ENCODE results near the gene IFIT1B. TPM values are rescaled to one million over a fixed set of nuclear protein-coding genes. Genes with fewer than 3 reads are reported as not detected.

IFIT1B gene
- polyA plus RNA-seq, 3 donors, result not detected

GRCh38 chr10:89369156-89370105 is 8.4 kb upstream of the IFIT1B start:
- TF ChIP-seq, protein P1, sequence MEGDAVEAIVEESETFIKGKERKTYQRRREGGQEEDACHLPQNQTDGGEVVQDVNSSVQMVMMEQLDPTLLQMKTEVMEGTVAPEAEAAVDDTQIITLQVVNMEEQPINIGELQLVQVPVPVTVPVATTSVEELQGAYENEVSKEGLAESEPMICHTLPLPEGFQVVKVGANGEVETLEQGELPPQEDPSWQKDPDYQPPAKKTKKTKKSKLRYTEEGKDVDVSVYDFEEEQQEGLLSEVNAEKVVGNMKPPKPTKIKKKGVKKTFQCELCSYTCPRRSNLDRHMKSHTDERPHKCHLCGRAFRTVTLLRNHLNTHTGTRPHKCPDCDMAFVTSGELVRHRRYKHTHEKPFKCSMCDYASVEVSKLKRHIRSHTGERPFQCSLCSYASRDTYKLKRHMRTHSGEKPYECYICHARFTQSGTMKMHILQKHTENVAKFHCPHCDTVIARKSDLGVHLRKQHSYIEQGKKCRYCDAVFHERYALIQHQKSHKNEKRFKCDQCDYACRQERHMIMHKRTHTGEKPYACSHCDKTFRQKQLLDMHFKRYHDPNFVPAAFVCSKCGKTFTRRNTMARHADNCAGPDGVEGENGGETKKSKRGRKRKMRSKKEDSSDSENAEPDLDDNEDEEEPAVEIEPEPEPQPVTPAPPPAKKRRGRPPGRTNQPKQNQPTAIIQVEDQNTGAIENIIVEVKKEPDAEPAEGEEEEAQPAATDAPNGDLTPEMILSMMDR (IDR thresholded peaks at IDR 0.05), result peak; percentile 71
- peak in 1 of 3 donors; percentile 37 for DNase-seq
- Histone ChIP-seq H3K4me1 (ENCODE audit: control insufficient read depth in 1 of 2, insufficient read depth in 2 of 2, low read length in 2 of 2) (peaks cover 17 to 19% of the 10 kb centered on the region in 2 donors), H3K4me2 (replicated peaks; ENCODE audit: extremely low read depth, low read length, poor library complexity, severe bottlenecking) (no peak overlapping the region), H3K36me3 (replicated peaks in 1 of 2; ENCODE audit: control insufficient read depth in 1 of 2, insufficient read depth in 2 of 2, low read length in 2 of 2) (no peaks in the 10 kb centered on the region), H3K4me3 (replicated peaks in 1 of 3; ENCODE audit: low read depth in 2 of 3, low read length in 3 of 3) (no peak overlapping the region), H3K9ac (ENCODE audit: insufficient read depth, low read length, poor library complexity, severe bottlenecking) (no peak overlapping the region), H3K27me3 (ENCODE audit: control insufficient read depth in 2 of 2, insufficient read depth in 2 of 2, low read length in 2 of 2) (no peaks in the 10 kb centered on the region), H4K20me1 (ENCODE audit: insufficient read depth, low read length) (no peaks in the 10 kb centered on the region), H2AFZ (ENCODE audit: insufficient read depth, low read depth, low read length, poor library complexity, severe bottlenecking) (peak overlapping the region; percentile 23), H3K27ac (ENCODE audit: low read depth in 1 of 2, low read length in 2 of 2) (no peak overlapping the region), H3K79me2 (ENCODE audit: insufficient read depth, low read length) (no peaks in the 10 kb centered on the region), H3K9me3 (replicated peaks in 1 of 2; ENCODE audit: control insufficient read depth in 1 of 2, insufficient read depth in 1 of 2, low read length in 2 of 2) (no peaks in the 10 kb centered on the region)
- H3K27ac Mint-ChIP-seq, result peak overlapping the region in 1 of 7 donors; percentile 8
- intact Hi-C loops (cut with micrococcal nuclease), result no loop called here
- no peaks in the 10 kb centered on the region for H3K36me3 Mint-ChIP-seq
- H3K4me3 Mint-ChIP-seq, result no peak overlapping the region
- peaks cover 0 to 2% (median 0%) of the 10 kb centered on the region in 3 donors for H3K27me3 Mint-ChIP-seq (ENCODE audit: low read depth in 3 of 3)
- peaks cover 30% of the 10 kb centered on the region for H3K4me1 Mint-ChIP-seq
- WGBS (ENCODE audit: insufficient coverage), result 50% methylated on average over 2 of the region's 5 CpGs
- peaks cover 0 to 2% (median 0%) of the 10 kb centered on the region in 7 donors for H3K9me3 Mint-ChIP-seq

GRCh38 chr10:89371079-89371478 is 6.8 kb upstream of the IFIT1B start:
- Histone ChIP-seq H3K27ac (ENCODE audit: low read depth in 1 of 2, low read length in 2 of 2) (no peak overlapping the region), H3K4me3 (replicated peaks in 1 of 3; ENCODE audit: low read depth in 2 of 3, low read length in 3 of 3) (no peak overlapping the region), H3K4me2 (replicated peaks; ENCODE audit: extremely low read depth, low read length, poor library complexity, severe bottlenecking) (no peak overlapping the region), H3K79me2 (ENCODE audit: insufficient read depth, low read length) (no peaks in the 10 kb centered on the region), H3K36me3 (replicated peaks in 1 of 2; ENCODE audit: control insufficient read depth in 1 of 2, insufficient read depth in 2 of 2, low read length in 2 of 2) (no peaks in the 10 kb centered on the region), H4K20me1 (ENCODE audit: insufficient read depth, low read length) (no peaks in the 10 kb centered on the region), H2AFZ (ENCODE audit: insufficient read depth, low read depth, low read length, poor library complexity, severe bottlenecking) (no peak overlapping the region), H3K27me3 (ENCODE audit: control insufficient read depth in 2 of 2, insufficient read depth in 2 of 2, low read length in 2 of 2) (no peaks in the 10 kb centered on the region), H3K4me1 (ENCODE audit: control insufficient read depth in 1 of 2, insufficient read depth in 2 of 2, low read length in 2 of 2) (peaks cover 14 to 16% of the 10 kb centered on the region in 2 donors), H3K9me3 (replicated peaks in 1 of 2; ENCODE audit: control insufficient read depth in 1 of 2, insufficient read depth in 1 of 2, low read length in 2 of 2) (no peaks in the 10 kb centered on the region), H3K9ac (ENCODE audit: insufficient read depth, low read length, poor library complexity, severe bottlenecking) (no peak overlapping the region)
- Mint-ChIP-seq H3K27ac (no peak overlapping the region), H3K9me3 (no peaks in the 10 kb centered on the region), H3K36me3 (no peaks in the 10 kb centered on the region), H3K4me3 (no peak overlapping the region), H3K27me3 (ENCODE audit: low read depth in 3 of 3) (peaks cover 0 to 2% (median 0%) of the 10 kb centered on the region in 3 donors), H3K4me1 (peaks cover 29% of the 10 kb centered on the region)
- no peak for DNase-seq
- intact Hi-C loops (cut with micrococcal nuclease), result no loop called here
- TF ChIP-seq, protein P1 (IDR thresholded peaks at IDR 0.05), result no peak
